Adipocyte (in vitro differentiated cells): ENCODE data around the gene ZNF738.
A peak's percentile ranks its signal among the peaks of the same experiment; 100 is the strongest.
"Not testable (repeated sequence)": the region's sequence is repeated elsewhere in the genome, so short reads cannot be mapped to it uniquely, and the experiment has no call there.

Experiments used
- DNase-seq: peaks from one replicate; pipeline ENCODE4 v3.0.0-alpha.2; 2015; ENCODE audit warnings: low read depth
- H3K27me3 ChIP-seq: replicated peaks from 2 replicates; pipeline ENCODE4 v1.7.0; 2013; ENCODE audit warnings: mild to moderate bottlenecking, low read length, moderate library complexity; ENCODE audit not compliant: control insufficient read depth, insufficient read depth
- H3K36me3 ChIP-seq: 2 replicates; pipeline ENCODE4 v1.7.0; 2013; ENCODE audit warnings: low read length, mild to moderate bottlenecking, moderate library complexity; ENCODE audit not compliant: control insufficient read depth, insufficient read depth, severe bottlenecking
- H3K4me1 ChIP-seq: 2 replicates; pipeline ENCODE4 v1.7.0; 2013; ENCODE audit warnings: mild to moderate bottlenecking, low read length, moderate library complexity; ENCODE audit not compliant: control insufficient read depth, insufficient read depth
- H3K4me3 ChIP-seq: 2 replicates; pipeline ENCODE4 v1.7.0; 2013; ENCODE audit warnings: mild to moderate bottlenecking, low read length, moderate library complexity
- H3K9ac ChIP-seq: 2 replicates; pipeline ENCODE4 v1.7.0; 2013; ENCODE audit warnings: mild to moderate bottlenecking, low read length, moderate library complexity
- H3K9me3 ChIP-seq: 2 replicates; pipeline ENCODE4 v1.7.0; 2013; ENCODE audit warnings: mild to moderate bottlenecking, low read length, moderate library complexity; ENCODE audit not compliant: control insufficient read depth

ZNF738 gene

GRCh38 chr19:21358768-21359451 lies at the start of gene ZNF738:
Gene ZNF738, plus strand, starts transcription at chr19:21359000. Its CDS starts 141 bp downstream, at chr19:21359141.
- Histone ChIP-seq H3K9ac (peak within 1 kb of the TSS; percentile 87), H3K4me1 (no peaks in the 10 kb centered on the region), H3K4me3 (peak within 1 kb of the TSS; percentile 93), H3K27me3 (no peaks in the 10 kb centered on the region), H3K9me3 (no peaks in the 10 kb centered on the region), H3K36me3 (peaks cover 10% of the 10 kb centered on the region)
- peak; percentile 98 for DNase-seq

- Histone ChIP-seq H3K9me3 (peaks cover 22% of the 10 kb centered on the region), H3K36me3 (peaks cover 62% of the 10 kb centered on the region)
- not testable (repeated sequence) for H3K4me1 ChIP-seq, DNase-seq, H3K9ac ChIP-seq, H3K27me3 ChIP-seq, H3K4me3 ChIP-seq
These were observed 46.0 kb upstream of the ZNF738 start for GRCh38 chr19:21312807-21313206.

- H3K27me3 ChIP-seq: no peaks in the 10 kb centered on the region
- no peaks in the 10 kb centered on the region for H3K4me1 ChIP-seq
- H3K9me3 ChIP-seq: peaks cover 15% of the 10 kb centered on the region
- H3K9ac ChIP-seq: no peak overlapping the region
- peaks cover 52% of the 10 kb centered on the region for H3K36me3 ChIP-seq
- H3K4me3 ChIP-seq: no peak overlapping the region
- peak; percentile 36 for DNase-seq
These were observed 44.1 kb upstream of the ZNF738 start for GRCh38 chr19:21314676-21315075.

GRCh38 chr19:21317821-21318220 lies 41.0 kb upstream of the ZNF738 start:
- no peak overlapping the region for H3K4me3 ChIP-seq
- no peak for DNase-seq
- H3K4me1 ChIP-seq: peaks cover 15% of the 10 kb centered on the region
- no peak overlapping the region for H3K9ac ChIP-seq
- peaks cover 7% of the 10 kb centered on the region for H3K9me3 ChIP-seq
- H3K27me3 ChIP-seq: no peaks in the 10 kb centered on the region
- H3K36me3 ChIP-seq: peaks cover 35% of the 10 kb centered on the region

GRCh38 chr19:21321134-21321533 lies 37.7 kb upstream of the ZNF738 start:
- H3K4me3 ChIP-seq: no peak overlapping the region
- peaks cover 23% of the 10 kb centered on the region for H3K4me1 ChIP-seq
- peaks cover 30% of the 10 kb centered on the region for H3K36me3 ChIP-seq
- H3K9ac ChIP-seq: no peak overlapping the region
- no peaks in the 10 kb centered on the region for H3K27me3 ChIP-seq
- DNase-seq: no peak
- peaks cover 9% of the 10 kb centered on the region for H3K9me3 ChIP-seq

- Histone ChIP-seq H3K4me1 (peaks cover 23% of the 10 kb centered on the region), H3K27me3 (no peaks in the 10 kb centered on the region), H3K4me3 (no peak overlapping the region), H3K36me3 (peaks cover 35% of the 10 kb centered on the region), H3K9me3 (peaks cover 11% of the 10 kb centered on the region), H3K9ac (peak overlapping the region; percentile 74)
- DNase-seq: no peak
These were observed 36.8 kb upstream of the ZNF738 start for GRCh38 chr19:21321996-21322395.

- Histone ChIP-seq H3K27me3 (no peaks in the 10 kb centered on the region), H3K4me1 (peaks cover 23% of the 10 kb centered on the region), H3K36me3 (peaks cover 32% of the 10 kb centered on the region), H3K9me3 (peaks cover 10% of the 10 kb centered on the region), H3K4me3 (peak overlapping the region; percentile 53), H3K9ac (peak overlapping the region; percentile 74)
- no peak for DNase-seq
These were observed 36.3 kb upstream of the ZNF738 start for GRCh38 chr19:21322528-21322927.

GRCh38 chr19:21323000-21323399 lies 35.8 kb upstream of the ZNF738 start:
- H3K36me3 ChIP-seq: peaks cover 27% of the 10 kb centered on the region
- DNase-seq: no peak
- H3K9me3 ChIP-seq: peaks cover 5% of the 10 kb centered on the region

GRCh38 chr19:21326169-21326568 lies 32.6 kb upstream of the ZNF738 start:
- Histone ChIP-seq H3K9ac (no peak overlapping the region), H3K9me3 (peaks cover 4% of the 10 kb centered on the region), H3K4me3 (no peak overlapping the region), H3K4me1 (peaks cover 24% of the 10 kb centered on the region), H3K36me3 (peaks cover 17% of the 10 kb centered on the region), H3K27me3 (no peaks in the 10 kb centered on the region)
- DNase-seq: no peak

More at GRCh38 chr19:21323000-21323399, 35.8 kb upstream of the ZNF738 start:
- Histone ChIP-seq H3K9ac (peak overlapping the region; percentile 74), H3K4me1 (peaks cover 25% of the 10 kb centered on the region), H3K27me3 (no peaks in the 10 kb centered on the region), H3K4me3 (peak overlapping the region; percentile 53)

- no peaks in the 10 kb centered on the region for H3K27me3 ChIP-seq
- H3K9me3 ChIP-seq: peaks cover 4% of the 10 kb centered on the region
- DNase-seq: peak; percentile 31
- H3K36me3 ChIP-seq: peaks cover 17% of the 10 kb centered on the region
- H3K4me3 ChIP-seq: peak overlapping the region; percentile 91
- peaks cover 6% of the 10 kb centered on the region for H3K4me1 ChIP-seq
- H3K9ac ChIP-seq: peak overlapping the region; percentile 95
These were observed 30.4 kb upstream of the ZNF738 start for GRCh38 chr19:21328406-21328805.

GRCh38 chr19:21328885-21329605 lies 29.8 kb upstream of the ZNF738 start, which contains the start of gene ZNF708:
Gene ZNF708, minus strand, starts transcription at chr19:21329410. Its CDS starts 198 bp downstream, at chr19:21329212.
- Histone ChIP-seq H3K4me1 (peaks cover 3% of the 10 kb centered on the region), H3K9ac (peak within 1 kb of the TSS; percentile 95), H3K4me3 (peak within 1 kb of the TSS; percentile 91), H3K36me3 (peaks cover 17% of the 10 kb centered on the region), H3K9me3 (peaks cover 4% of the 10 kb centered on the region), H3K27me3 (no peaks in the 10 kb centered on the region)
- DNase-seq: peak; percentile 97
